ENCODE measurements around the gene ABHD12. TPM values are rescaled to one million over a fixed set of nuclear protein-coding genes. Genes with fewer than 3 reads are reported as not detected.
A peak's percentile ranks its signal among the peaks of the same experiment; 100 is the strongest.

ABHD12 gene
- total and polyA plus RNA-seq, 2 donors (not counting 3 experiments of a cell fraction or from before 2014, with no cell fraction given), result 19.2 to 36.0 TPM

- H3K4me3 ChIP-seq (replicated peaks in 1 of 3; ENCODE audit: insufficient read depth in 1 of 3, low read depth in 1 of 3, low read length in 3 of 3), result peak overlapping the region; percentile 54 to 96 (median 80)
- peak overlapping the region; percentile 79 for H2AFZ ChIP-seq (ENCODE audit: low read depth, low read length)
- peak overlapping the region; percentile 74 for H3K27ac ChIP-seq (ENCODE audit: insufficient read depth, low read depth, low read length)
- POLR2A ChIA-PET, result no interaction called here
- peaks cover 37% of the 10 kb centered on the region for H3K79me2 ChIP-seq (ENCODE audit: control insufficient read depth, insufficient read depth, low read length)
- H3K27me3 ChIP-seq (ENCODE audit: control insufficient read depth in 2 of 2, insufficient read depth in 2 of 2, low read length in 2 of 2), result no peaks in the 10 kb centered on the region
- H3K4me2 ChIP-seq (ENCODE audit: insufficient read depth, low read length), result peak overlapping the region; percentile 87
- no peaks in the 10 kb centered on the region for H3K36me3 ChIP-seq (ENCODE audit: control insufficient read depth in 2 of 2, extremely low read depth in 1 of 2, insufficient read depth in 2 of 2, low read length in 2 of 2)
- DNase-seq (ENCODE audit: low read depth, low spot score) (no peak), FAIRE-seq (no peak)
- no peaks in the 10 kb centered on the region for H3K9me3 ChIP-seq (replicated peaks; ENCODE audit: control insufficient read depth, insufficient read depth, low read length)
- peak overlapping the region; percentile 93 for H3K9ac ChIP-seq (replicated peaks; ENCODE audit: extremely low read depth, insufficient read depth, low read length)
- no peaks in the 10 kb centered on the region for H3K9me1 ChIP-seq (replicated peaks; ENCODE audit: control insufficient read depth, extremely low read depth, insufficient read depth, low read length)
- peaks cover 9% of the 10 kb centered on the region for H3K4me1 ChIP-seq (ENCODE audit: control insufficient read depth, extremely low read depth, insufficient read depth, low read length)
- intact Hi-C loops (cut with micrococcal nuclease) (no loop called here), dilution Hi-C loops (cut with MboI; ENCODE audit: extremely low pct_ligation_motif_present, low sequenced_read_pairs) (no loop called here)
- no peaks in the 10 kb centered on the region for H4K20me1 ChIP-seq (replicated peaks; ENCODE audit: control insufficient read depth, extremely low read depth, insufficient read depth, low read length)
- TF ChIP-seq FOS (IDR thresholded peaks at IDR 0.05; ENCODE audit: borderline replicate concordance, insufficient read depth, low read length), result no peak
- TF ChIP-seq GATA2 (IDR thresholded peaks at IDR 0.05; ENCODE audit: insufficient read depth, insufficient read length, low read depth, low read length), result no peak
- TF ChIP-seq JUN (IDR thresholded peaks at IDR 0.05; ENCODE audit: borderline replicate concordance, insufficient read depth, insufficient read length, low read depth), result no peak
- TF ChIP-seq, protein P1, sequence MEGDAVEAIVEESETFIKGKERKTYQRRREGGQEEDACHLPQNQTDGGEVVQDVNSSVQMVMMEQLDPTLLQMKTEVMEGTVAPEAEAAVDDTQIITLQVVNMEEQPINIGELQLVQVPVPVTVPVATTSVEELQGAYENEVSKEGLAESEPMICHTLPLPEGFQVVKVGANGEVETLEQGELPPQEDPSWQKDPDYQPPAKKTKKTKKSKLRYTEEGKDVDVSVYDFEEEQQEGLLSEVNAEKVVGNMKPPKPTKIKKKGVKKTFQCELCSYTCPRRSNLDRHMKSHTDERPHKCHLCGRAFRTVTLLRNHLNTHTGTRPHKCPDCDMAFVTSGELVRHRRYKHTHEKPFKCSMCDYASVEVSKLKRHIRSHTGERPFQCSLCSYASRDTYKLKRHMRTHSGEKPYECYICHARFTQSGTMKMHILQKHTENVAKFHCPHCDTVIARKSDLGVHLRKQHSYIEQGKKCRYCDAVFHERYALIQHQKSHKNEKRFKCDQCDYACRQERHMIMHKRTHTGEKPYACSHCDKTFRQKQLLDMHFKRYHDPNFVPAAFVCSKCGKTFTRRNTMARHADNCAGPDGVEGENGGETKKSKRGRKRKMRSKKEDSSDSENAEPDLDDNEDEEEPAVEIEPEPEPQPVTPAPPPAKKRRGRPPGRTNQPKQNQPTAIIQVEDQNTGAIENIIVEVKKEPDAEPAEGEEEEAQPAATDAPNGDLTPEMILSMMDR (IDR thresholded peaks at IDR 0.05; ENCODE audit: extremely low read depth in 1 of 2, insufficient read depth in 1 of 2, low read depth in 1 of 2, low read length in 2 of 2), result no peak
- no peak for TF ChIP-seq MYC (IDR thresholded peaks at IDR 0.05; ENCODE audit: low read depth, low read length)
- TF ChIP-seq, protein P2, sequence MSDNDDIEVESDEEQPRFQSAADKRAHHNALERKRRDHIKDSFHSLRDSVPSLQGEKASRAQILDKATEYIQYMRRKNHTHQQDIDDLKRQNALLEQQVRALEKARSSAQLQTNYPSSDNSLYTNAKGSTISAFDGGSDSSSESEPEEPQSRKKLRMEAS (IDR thresholded peaks at IDR 0.05; ENCODE audit: insufficient read depth, insufficient read length), result no peak
- TF ChIP-seq EZH2 (IDR thresholded peaks at IDR 0.05; ENCODE audit: borderline replicate concordance, low read depth, low read length, severe bottlenecking), result no peak
- TF ChIP-seq POLR2A (IDR thresholded peaks at IDR 0.05; ENCODE audit: low read depth, low read length), result no peak
- no peak for TF ChIP-seq POLR2AphosphoS5 (IDR thresholded peaks at IDR 0.05; ENCODE audit: insufficient read depth, low read depth, low read length)
- BruUV-seq (replicated peaks), result no TSS peak
- CTCF ChIA-PET, result interaction anchor here (1.2 to 2.0 kb wide), 5 partner anchors 9 to 414 kb away, joined by 3 to 17 read pairs (median 4); partner anchors contain the start of gene PYGB
Observed at GRCh38 chr20:25408170-25408547, 17.5 kb upstream of the ABHD12 start.
